ENCODE data around the gene SMC5. TPM values are rescaled to one million over a fixed set of nuclear protein-coding genes. Genes with fewer than 3 reads are reported as not detected.
"Not testable (repeated sequence)": the region's sequence is repeated elsewhere in the genome, so short reads cannot be mapped to it uniquely, and the experiment has no call there.

SMC5 gene
- total RNA-seq, 1 experiment from 2014 or later, result 7.1 TPM

- H3K4me3 ChIP-seq, result no peak overlapping the region
- H3K36me3 ChIP-seq, result peaks cover 49% of the 10 kb centered on the region
- H3K27me3 ChIP-seq, result no peaks in the 10 kb centered on the region
- H3K9me3 ChIP-seq, result no peaks in the 10 kb centered on the region
- no peak for DNase-seq
These were observed 46.0 kb downstream of the SMC5 start for GRCh38 chr9:70304810-70305209.

- Histone ChIP-seq H3K27me3 (no peaks in the 10 kb centered on the region), H3K36me3 (peaks cover 12% of the 10 kb centered on the region), H3K9me3 (no peaks in the 10 kb centered on the region), H3K4me3 (no peak overlapping the region)
- DNase-seq, result no peak
These were observed 56.6 kb downstream of the SMC5 start for GRCh38 chr9:70315389-70315788.

DNA sequence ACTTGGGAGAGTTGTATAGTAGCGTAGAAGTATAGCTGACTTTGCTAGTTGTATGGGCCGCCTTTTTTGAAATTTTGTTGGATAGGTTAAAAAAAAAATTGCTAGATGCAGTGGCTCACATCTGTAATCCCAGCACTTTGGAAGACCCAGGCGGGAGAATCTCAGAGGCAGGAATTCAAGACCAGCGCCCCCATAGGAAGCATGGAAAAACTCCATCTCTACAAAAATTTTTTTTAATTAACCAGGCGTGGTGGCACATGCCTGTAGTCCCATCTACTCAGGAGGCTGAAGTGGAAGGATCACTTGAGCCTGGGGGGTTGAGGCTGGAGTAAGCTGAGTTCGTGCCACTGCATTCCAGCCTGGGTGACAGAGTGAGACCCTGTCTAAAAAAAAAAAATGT lies 59.2 kb downstream of the SMC5 start:
- peaks cover 16% of the 10 kb centered on the region for H3K36me3 ChIP-seq
- no peak overlapping the region for H3K4me3 ChIP-seq
- DNase-seq, result no peak
- no peaks in the 10 kb centered on the region for H3K27me3 ChIP-seq
- H3K9me3 ChIP-seq, result no peaks in the 10 kb centered on the region

DNA sequence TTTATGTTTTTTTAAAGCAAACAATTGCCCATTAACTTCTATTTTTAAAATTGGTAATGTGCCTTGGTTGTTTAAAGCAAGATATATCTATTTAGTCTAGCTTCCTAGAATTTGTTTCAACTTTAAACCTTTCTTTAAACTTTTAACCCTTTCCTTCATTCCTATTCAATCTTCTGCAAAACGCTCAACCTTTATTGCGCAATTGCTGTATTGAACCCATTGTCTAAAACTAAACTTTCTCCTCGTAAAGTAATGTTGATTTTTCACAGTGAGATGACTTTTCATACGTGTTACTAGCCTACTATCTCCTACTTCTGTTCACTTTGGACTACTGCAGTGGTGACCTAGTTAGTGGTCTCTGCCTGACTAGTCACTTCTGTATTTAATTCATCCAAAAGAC lies 63.3 kb downstream of the SMC5 start:
- Histone ChIP-seq H3K4me3 (no peak overlapping the region), H3K9me3 (no peaks in the 10 kb centered on the region), H3K27me3 (no peaks in the 10 kb centered on the region), H3K36me3 (peaks cover 26% of the 10 kb centered on the region)
- no peak for DNase-seq

- H3K36me3 ChIP-seq, result peaks cover 27% of the 10 kb centered on the region
- H3K27me3 ChIP-seq, result no peaks in the 10 kb centered on the region
- H3K4me3 ChIP-seq, result no peak overlapping the region
- H3K9me3 ChIP-seq, result no peaks in the 10 kb centered on the region
- no peak for DNase-seq
These were observed 66.2 kb downstream of the SMC5 start for GRCh38 chr9:70324963-70325362.

DNA sequence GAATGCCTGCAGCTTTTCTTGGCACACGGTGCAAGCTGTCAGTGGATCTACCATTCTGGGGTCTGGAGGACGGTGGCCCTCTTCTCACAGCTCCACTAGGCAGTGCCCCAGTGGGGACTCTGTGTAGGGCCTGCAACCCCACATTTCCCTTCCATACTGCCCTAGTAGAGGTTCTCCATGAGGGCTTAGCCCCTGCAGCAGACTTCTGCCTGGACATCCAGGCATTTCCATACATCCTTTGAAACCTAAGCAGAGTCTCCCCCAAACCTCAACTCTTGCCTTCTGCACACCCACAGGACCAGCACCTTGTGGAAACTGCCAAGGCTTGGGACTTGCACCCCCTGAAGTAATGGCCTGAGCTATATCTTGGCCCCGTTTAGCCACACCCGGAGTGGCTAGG lies 69.8 kb downstream of the SMC5 start:
- not testable (repeated sequence) for DNase-seq, H3K4me3 ChIP-seq, H3K27me3 ChIP-seq, H3K9me3 ChIP-seq
- H3K36me3 ChIP-seq, result peaks cover 18% of the 10 kb centered on the region

- H3K4me3 ChIP-seq, result no peak overlapping the region
- DNase-seq, result no peak
- no peaks in the 10 kb centered on the region for H3K27me3 ChIP-seq
- no peaks in the 10 kb centered on the region; the same call in 1 of the 2 replicates for H3K36me3 ChIP-seq
- no peaks in the 10 kb centered on the region for H3K9me3 ChIP-seq
These were observed 81.8 kb downstream of the SMC5 start for GRCh38 chr9:70340572-70340971.

- H3K4me3 ChIP-seq, result no peak overlapping the region
- no peak for DNase-seq
- H3K9me3 ChIP-seq, result no peaks in the 10 kb centered on the region
- peaks cover 13% of the 10 kb centered on the region for H3K36me3 ChIP-seq
- no peaks in the 10 kb centered on the region for H3K27me3 ChIP-seq
These were observed 88.3 kb downstream of the SMC5 start for GRCh38 chr9:70347046-70347445.

- no peak for DNase-seq
- peaks cover 7% of the 10 kb centered on the region for H3K36me3 ChIP-seq
- H3K9me3 ChIP-seq, result no peaks in the 10 kb centered on the region
- no peak overlapping the region for H3K4me3 ChIP-seq
- no peaks in the 10 kb centered on the region for H3K27me3 ChIP-seq
These were observed 93.6 kb downstream of the SMC5 start for GRCh38 chr9:70352356-70352755.

GRCh38 chr9:70352802-70353201 lies 94.0 kb downstream of the SMC5 start:
- no peaks in the 10 kb centered on the region for H3K27me3 ChIP-seq
- DNase-seq, result no peak
- H3K36me3 ChIP-seq, result peaks cover 7% of the 10 kb centered on the region
- no peak overlapping the region for H3K4me3 ChIP-seq
- H3K9me3 ChIP-seq, result no peaks in the 10 kb centered on the region

- Histone ChIP-seq H3K9me3 (no peaks in the 10 kb centered on the region), H3K27me3 (no peaks in the 10 kb centered on the region), H3K36me3 (no peaks in the 10 kb centered on the region; the same call in none of the 2 replicates), H3K4me3 (no peak overlapping the region)
- no peak for DNase-seq
These were observed 97.0 kb downstream of the SMC5 start for GRCh38 chr9:70355801-70356200.

- peak; percentile 12 for DNase-seq
- Histone ChIP-seq H3K27me3 (no peaks in the 10 kb centered on the region), H3K4me3 (no peak overlapping the region), H3K9me3 (no peaks in the 10 kb centered on the region), H3K36me3 (no peaks in the 10 kb centered on the region)
These were observed 104.2 kb downstream of the SMC5 start for GRCh38 chr9:70362952-70363351.

GRCh38 chr9:70363760-70364159 lies 105.0 kb downstream of the SMC5 start:
- H3K4me3 ChIP-seq, result no peak overlapping the region
- no peaks in the 10 kb centered on the region for H3K36me3 ChIP-seq
- no peaks in the 10 kb centered on the region for H3K27me3 ChIP-seq
- H3K9me3 ChIP-seq, result no peaks in the 10 kb centered on the region
- no peak for DNase-seq

GRCh38 chr9:70367305-70367930 lies 108.6 kb downstream of the SMC5 start:
- Histone ChIP-seq H3K36me3 (no peaks in the 10 kb centered on the region), H3K4me3 (no peak overlapping the region), H3K9me3 (no peaks in the 10 kb centered on the region), H3K27me3 (no peaks in the 10 kb centered on the region)
- no peak for DNase-seq

DNA sequence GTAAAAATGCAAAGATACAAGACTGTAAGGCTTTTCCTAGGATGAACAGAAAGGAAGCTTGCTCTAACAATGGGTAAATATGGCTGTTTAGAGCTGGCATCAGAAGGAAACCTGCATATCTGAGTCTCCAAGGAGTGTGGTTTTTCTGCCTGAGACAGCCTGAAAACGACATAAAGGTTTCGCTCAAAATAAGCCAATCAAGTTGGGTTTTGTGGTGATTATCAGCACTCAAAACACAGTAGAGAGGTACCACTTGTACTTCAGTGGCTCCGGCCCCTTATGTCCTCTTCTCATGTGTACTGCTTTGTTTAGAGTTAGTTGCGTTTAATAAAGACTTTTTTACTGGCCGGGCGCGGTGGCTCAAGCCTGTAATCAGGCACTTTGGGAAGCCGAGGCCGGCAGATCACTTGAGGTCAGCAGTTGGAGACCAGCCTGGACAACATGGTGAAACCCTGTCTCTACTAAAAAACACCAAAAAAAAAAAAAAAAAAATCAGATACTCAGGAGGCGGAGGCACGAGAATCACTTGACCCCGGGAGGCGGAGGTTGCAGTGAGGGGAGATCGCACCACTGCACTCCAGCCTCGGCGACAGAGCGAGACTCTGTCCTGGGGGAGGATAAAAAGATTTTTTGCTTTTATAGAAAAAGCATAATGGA lies 116.3 kb downstream of the SMC5 start:
- Histone ChIP-seq H3K9me3 (no peaks in the 10 kb centered on the region), H3K36me3 (no peaks in the 10 kb centered on the region), H3K27me3 (no peaks in the 10 kb centered on the region), H3K4me3 (no peak overlapping the region)
- no peak for DNase-seq

DNA sequence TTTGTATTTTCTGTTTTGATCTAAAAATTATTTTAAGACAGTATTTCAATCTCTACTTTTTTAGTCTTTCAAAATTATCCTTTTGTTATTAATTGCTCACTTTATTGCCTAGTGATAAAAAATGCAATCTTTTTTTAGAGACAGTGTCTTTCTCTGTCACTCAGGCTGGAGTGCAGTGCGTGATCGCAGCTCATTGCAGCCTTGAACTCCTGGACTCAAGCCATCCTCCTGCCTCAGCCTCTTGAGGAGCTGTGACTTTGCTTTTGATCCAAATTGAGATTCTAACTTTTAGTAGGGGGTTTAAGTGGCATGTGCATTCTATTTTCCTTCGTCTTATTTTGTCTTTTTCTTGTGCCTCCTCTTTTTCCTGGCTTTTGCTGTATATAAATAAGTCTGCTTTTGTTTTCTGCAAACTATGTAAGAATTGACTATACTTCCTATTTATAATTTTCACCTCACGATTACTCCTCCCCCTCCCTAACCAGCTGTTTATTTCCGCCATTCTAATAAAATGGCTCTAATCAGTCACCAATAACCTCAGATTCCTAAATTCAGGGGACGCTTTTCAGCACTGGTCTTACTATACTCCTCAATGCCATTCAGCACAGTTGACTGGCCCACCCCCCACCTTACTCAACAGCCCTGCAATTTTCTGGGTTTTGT lies 123.4 kb downstream of the SMC5 start:
- Histone ChIP-seq H3K4me3 (no peak overlapping the region), H3K9me3 (no peaks in the 10 kb centered on the region), H3K27me3 (no peaks in the 10 kb centered on the region), H3K36me3 (no peaks in the 10 kb centered on the region)
- no peak for DNase-seq

- Histone ChIP-seq H3K9me3 (no peaks in the 10 kb centered on the region), H3K27me3 (no peaks in the 10 kb centered on the region)
- no peak for DNase-seq
These were observed 124.2 kb downstream of the SMC5 start for GRCh38 chr9:70382709-70383605.

More at GRCh38 chr9:70382709-70383605, 124.2 kb downstream of the SMC5 start:
- Histone ChIP-seq H3K36me3 (no peaks in the 10 kb centered on the region), H3K4me3 (no peak overlapping the region)
